Stimulated activated CD4-positive, alpha-beta T cell treated with anti-CD3 and anti-CD28 coated beads, Interleukin-2, amount 100 ng/mL, for 48 hours (primary cell): Measurements from ENCODE around the gene ITGA11.

Experiments
- DNase-seq, 2 donors: peaks; one replicate each; pipeline ENCODE4 v3.0.0-alpha.2; 2020

Gene ITGA11

GRCh38 chr15:68386587-68387288 lies 45.2 kb downstream of the ITGA11 start:
- no peak for DNase-seq

GRCh38 chr15:68385671-68386586 lies 46.0 kb downstream of the ITGA11 start:
- DNase-seq: no peak

DNA sequence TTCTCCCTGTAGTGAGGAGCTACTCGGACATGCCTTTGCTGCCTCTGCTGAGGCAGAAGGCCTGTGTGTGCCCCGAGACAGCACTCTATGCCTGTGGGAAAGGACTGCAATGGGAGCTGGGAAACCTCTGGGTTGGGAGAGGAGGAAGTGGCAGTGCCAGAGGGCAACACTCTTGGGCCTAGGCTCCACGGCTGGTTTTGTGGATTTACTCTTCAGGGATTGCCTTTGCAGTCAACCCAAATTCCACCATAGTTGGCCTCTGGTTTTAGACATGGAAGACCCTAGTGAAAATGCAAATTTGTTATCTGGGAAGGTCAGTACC lies 46.8 kb downstream of the ITGA11 start:
- DNase-seq: no peak

GRCh38 chr15:68384451-68385239 lies 47.3 kb downstream of the ITGA11 start:
- no peak for DNase-seq

GRCh38 chr15:68383161-68384074 lies 48.5 kb downstream of the ITGA11 start:
- peak; percentile 21 to 40 for DNase-seq

DNA sequence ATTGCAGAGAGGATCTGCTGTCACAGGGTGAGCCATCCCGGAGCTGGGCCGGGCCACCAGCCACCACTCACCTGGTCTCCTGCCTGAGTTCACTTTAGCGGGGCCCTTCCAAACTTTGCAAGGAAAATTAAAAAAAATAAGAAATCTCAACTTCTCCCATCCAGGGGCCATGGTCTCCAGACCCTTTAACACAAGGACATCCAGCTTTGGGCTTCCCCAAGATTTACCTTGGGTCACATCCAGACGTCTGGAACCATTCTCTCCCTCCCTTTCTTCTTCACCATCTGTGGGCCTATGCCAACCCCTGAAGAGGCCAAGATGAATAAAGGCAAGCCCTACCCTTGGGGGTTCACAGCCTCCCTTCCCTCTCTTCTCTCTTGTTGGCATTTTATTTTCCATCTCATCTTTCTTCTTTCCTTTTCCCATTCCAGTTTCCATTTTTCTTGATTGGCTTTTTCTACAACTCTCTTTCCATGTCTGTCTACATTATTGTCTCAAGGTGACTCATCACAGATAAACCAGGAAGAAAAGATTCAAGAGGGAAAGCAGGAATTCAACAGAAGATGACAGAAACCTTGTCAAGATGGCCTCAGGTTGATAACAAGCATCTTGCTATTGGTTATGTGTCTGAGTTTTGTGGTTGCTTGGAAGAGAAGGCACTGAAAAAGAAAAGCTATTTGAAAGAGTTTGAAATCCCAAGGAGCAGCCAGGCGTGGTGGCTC lies 49.5 kb downstream of the ITGA11 start:
- DNase-seq: no peak

DNA sequence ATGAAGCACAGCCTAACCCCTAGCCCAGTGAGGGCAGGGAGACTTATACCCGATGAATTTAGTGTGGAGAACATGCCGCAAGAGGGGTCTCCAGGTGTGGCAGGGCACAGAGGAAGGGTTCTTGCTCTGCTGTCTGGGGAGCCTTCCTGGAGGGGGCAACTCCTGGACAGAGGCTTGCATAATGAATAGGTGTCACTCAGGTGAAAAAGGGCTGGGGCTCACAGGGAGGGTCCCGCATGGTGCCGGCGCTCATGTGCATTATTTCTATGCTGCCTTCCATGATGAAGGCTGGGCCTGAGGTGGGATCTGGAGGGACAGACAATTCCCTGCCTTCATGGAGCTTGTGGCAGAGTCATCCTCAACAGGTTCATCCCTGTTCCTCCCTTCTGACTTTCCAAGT lies 51.5 kb downstream of the ITGA11 start:
- no peak for DNase-seq

DNA sequence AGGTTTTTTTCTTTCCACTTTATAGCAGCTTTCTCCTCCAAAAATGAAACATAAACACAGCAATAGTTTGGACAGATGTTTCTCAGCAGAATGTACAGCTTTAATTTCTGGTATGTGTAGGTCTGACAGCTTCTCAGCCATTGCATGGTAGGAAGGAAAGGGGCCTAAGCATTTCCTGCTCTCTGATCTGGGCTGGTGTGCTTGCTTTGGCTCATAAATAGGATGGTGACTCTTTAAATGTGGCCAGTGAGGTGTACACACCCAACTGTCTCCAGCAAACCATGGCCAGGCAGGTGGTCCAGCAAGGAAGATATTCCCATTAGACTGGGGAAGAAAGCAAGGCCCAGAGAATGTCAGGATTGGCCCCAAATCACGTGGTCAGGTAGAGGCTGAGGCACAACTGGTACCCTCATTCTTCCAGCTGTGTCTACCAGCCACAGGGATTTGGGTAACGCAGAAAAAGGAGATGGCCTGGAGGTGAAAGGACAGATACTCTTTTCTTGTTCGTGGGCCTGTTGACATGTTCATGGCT lies 52.1 kb downstream of the ITGA11 start:
- no peak for DNase-seq

DNA sequence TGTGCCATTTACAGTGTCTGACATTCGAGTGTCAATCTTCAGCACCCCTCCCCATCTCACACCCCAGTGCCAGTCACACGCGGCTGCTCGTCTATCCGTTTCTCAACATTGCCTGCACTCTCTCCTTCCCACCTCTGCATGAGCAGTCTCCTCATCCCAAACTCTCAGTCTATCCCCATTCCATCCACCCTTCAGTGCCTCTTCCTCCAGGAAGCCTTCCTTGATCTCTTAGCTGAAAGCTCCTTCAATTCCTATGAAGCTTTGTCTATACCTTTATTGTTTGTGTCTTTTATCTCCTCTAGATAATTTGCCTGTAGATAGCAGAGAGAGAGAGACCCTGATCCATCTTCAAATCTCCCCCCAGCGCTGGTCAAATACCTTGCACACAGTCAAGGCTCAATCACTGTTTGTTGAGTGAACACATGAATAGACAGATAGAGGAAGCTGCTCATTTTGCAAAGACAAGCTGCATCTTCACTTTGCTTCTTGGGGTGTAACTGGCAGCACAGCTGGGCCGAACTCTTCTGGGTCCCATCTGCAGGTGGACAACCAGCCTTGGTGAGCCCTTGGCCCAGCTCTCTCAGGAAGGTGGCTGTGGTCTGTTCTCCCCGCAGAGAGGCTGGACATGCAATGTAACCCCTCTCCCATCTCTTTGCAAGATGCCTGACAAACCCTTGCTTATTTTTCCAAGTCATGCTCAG lies 52.8 kb downstream of the ITGA11 start:
- no peak for DNase-seq

GRCh38 chr15:68378595-68378994 lies 53.4 kb downstream of the ITGA11 start:
- DNase-seq: no peak

- no peak for DNase-seq
Measured at GRCh38 chr15:68377766-68378165, 54.2 kb downstream of the ITGA11 start.

DNA sequence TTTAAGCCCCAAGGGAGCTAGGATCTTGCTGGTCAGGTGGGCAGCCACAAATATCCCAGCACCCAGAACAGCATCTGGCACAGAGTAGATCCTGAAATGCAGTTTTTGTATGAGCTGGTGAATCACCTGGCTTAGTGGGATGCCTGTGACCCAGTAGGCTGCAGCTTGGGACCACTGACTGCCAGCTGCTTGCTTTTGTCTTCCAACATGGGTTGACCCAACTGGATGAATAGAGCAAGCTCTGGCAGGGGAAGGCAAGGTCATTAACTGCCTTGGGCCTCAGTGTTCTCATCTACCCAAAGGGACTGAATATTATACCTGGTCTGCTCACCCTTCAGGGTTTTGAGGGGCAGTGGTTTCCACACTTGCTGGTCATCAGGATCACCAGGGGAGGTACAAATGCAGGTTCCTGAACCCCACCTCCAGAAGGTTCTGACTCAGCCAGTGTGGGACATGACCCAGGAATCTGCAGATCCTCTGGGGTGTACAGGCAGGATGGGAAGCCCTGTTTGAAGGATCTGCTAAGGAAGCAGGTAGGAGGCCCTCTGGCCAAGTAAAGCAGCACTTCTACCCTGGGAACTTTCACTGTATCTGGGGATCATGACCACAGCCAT lies 55.4 kb downstream of the ITGA11 start:
- no peak for DNase-seq

GRCh38 chr15:68375716-68376220 lies 56.2 kb downstream of the ITGA11 start:
- DNase-seq: no peak

DNA sequence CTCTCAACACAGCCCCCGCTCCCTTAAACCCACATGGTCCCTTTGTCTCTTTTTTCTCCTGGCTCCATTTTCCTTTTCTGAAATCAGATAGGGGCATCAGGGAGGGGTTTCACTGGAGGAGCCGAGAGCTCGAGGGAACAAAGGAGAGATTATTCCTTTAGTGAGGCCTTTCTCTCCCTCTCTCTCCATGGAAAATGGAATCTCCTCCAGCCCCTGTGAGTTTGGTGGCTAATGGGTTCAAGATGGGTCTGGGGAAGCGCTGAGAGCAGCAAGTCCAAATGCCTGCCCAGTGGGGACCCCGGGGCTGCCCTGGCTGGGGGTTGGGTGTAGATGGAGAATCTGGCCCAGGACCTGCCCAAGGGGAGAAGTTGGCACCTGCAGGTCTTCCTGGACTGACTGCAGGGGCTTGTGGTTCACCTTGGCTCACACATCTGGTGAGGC lies 56.8 kb downstream of the ITGA11 start:
- DNase-seq: no peak

GRCh38 chr15:68374168-68374745 lies 57.7 kb downstream of the ITGA11 start:
- no peak for DNase-seq

DNA sequence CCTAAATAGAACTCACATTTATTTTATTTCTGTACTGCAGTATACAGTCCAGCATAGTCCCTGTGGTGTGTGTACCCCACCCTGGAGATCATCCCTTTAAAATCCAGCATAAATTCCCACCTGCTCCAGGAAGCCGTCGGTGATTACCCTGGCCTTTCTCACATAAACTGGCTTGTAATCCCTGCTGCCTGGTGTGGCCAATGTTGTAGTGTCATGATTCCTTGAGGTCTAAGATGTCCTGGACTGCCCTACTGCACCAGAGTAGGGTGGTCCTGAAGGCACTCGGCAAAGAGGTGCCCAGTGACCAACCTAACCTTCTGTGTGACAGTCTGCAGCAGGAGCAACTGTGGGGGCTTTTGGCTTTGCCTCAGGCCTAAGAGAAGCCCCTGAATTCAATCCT lies 58.9 kb downstream of the ITGA11 start:
- no peak for DNase-seq

GRCh38 chr15:68372291-68372811 lies 59.6 kb downstream of the ITGA11 start:
- DNase-seq: no peak

GRCh38 chr15:68371851-68372250 lies 60.1 kb downstream of the ITGA11 start:
- no peak for DNase-seq

- no peak for DNase-seq
Measured at GRCh38 chr15:68371160-68371559, 60.8 kb downstream of the ITGA11 start.
